IPS DF 6.9 (cell line): ENCODE measurements around the gene KLF16.

ENCODE experiments used
- DNase-seq: peaks from one replicate; pipeline ENCODE4 v3.0.0-alpha.2; 2013; ENCODE audit warnings: low read depth, low spot score
- H3K27ac ChIP-seq: one replicate; pipeline ENCODE4 v1.5.1; 2013; ENCODE audit warnings: low read length, control low read depth
- H3K27me3 ChIP-seq: 2 replicates; pipeline ENCODE4 v1.6.1; 2013; ENCODE audit warnings: mild to moderate bottlenecking, low read length; ENCODE audit not compliant: control insufficient read depth, insufficient read depth
- H3K36me3 ChIP-seq: 2 replicates; pipeline ENCODE4 v1.6.1; 2013; ENCODE audit warnings: low read length; ENCODE audit not compliant: control insufficient read depth, insufficient read depth
- H3K4me1 ChIP-seq: 2 replicates; pipeline ENCODE4 v1.6.1; 2013; ENCODE audit warnings: low read length; ENCODE audit not compliant: control insufficient read depth, insufficient read depth
- H3K4me3 ChIP-seq: 2 replicates; pipeline ENCODE4 v1.5.1; 2013; ENCODE audit warnings: mild to moderate bottlenecking, low read length
- H3K9me3 ChIP-seq: 2 replicates; pipeline ENCODE4 v1.6.1; 2013; ENCODE audit warnings: low read length, inconsistent platforms; ENCODE audit not compliant: control insufficient read depth, insufficient read depth
- WGBS: extraction: QIAGEN DNeasy Blood & Tissue Kit; methylation state at CpG from one replicate; pipeline ENCODE4 v1.1.7; 2013; ENCODE audit warnings: mixed read lengths, missing lambda C conversion rate; ENCODE audit not compliant: insufficient read length, insufficient coverage; 5-methylcytosine and 5-hydroxymethylcytosine counted together

Gene KLF16

GRCh38 chr19:1868971-1869370, 5.6 kb upstream of the KLF16 start:
- no peak for DNase-seq
- H3K36me3 ChIP-seq: peaks cover 7% of the 10 kb centered on the region; the same call in 1 of the 2 replicates
- H3K4me1 ChIP-seq: peaks cover 5% of the 10 kb centered on the region
- no CpG with 5 or more reads among the region's 7 CpGs for WGBS
- no peaks in the 10 kb centered on the region for H3K9me3 ChIP-seq
- H3K27me3 ChIP-seq: no peaks in the 10 kb centered on the region
- H3K27ac ChIP-seq: no peak overlapping the region
- H3K4me3 ChIP-seq: no peak overlapping the region

- peaks cover 2% of the 10 kb centered on the region for H3K4me1 ChIP-seq
- WGBS: no CpG with 5 or more reads among the region's 9 CpGs
- no peak overlapping the region for H3K27ac ChIP-seq
- no peak overlapping the region for H3K4me3 ChIP-seq
- H3K36me3 ChIP-seq: peaks cover 3% of the 10 kb centered on the region; the same call in 1 of the 2 replicates
- no peaks in the 10 kb centered on the region for H3K27me3 ChIP-seq
- no peaks in the 10 kb centered on the region for H3K9me3 ChIP-seq
- DNase-seq: no peak
Measured at GRCh38 chr19:1867349-1867724, 4.0 kb upstream of the KLF16 start.

GRCh38 chr19:1866693-1867348, 3.4 kb upstream of the KLF16 start:
- Histone ChIP-seq H3K27me3 (no peaks in the 10 kb centered on the region), H3K36me3 (peaks cover 3% of the 10 kb centered on the region; the same call in 1 of the 2 replicates), H3K27ac (no peak overlapping the region), H3K4me1 (peaks cover 2% of the 10 kb centered on the region), H3K4me3 (no peak overlapping the region), H3K9me3 (no peaks in the 10 kb centered on the region)
- WGBS: no CpG with 5 or more reads among the region's 8 CpGs
- DNase-seq: no peak

DNA sequence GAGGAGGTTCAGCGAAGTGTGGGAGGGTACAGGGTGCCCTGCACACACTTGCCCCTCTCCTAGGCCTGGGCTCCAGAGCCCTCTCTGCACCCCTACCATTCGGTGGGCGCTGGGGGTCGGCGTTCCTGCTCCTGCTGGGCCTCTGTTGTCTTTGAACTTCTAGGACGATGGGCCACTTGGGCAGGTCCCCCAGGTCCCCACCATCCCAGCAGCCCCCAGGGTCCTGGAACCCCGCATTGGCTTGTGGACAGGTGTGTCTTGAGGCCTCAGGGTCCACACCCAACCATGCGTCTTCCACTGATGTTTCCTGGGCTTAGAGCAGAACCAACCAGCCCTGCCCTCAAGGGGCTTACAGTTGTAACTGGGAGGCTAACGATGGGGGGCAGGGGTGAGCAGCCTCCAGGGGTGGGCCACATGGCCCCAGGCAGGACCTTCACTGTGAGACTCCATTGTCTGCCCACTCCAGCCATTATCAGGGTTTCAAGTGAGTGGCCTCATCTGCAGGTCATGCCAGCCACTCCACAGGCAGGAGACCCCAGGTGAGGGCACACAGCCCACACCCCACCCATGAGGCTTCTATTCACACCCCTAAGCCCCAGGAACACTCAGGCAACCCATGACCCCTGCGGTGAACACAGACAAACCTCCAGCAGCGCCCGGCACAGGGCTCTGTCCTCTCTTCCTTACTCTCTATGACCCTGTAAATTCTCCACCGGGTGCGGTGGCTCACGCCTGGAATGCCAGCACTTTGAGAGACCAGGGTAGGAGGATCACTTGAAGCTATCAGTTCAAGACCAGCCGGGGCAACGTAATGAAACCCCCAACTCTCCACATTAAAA, 2.0 kb upstream of the KLF16 start:
- no peak for DNase-seq
- H3K27me3 ChIP-seq: no peaks in the 10 kb centered on the region
- H3K36me3 ChIP-seq: no peaks in the 10 kb centered on the region; the same call in 1 of the 2 replicates
- H3K4me1 ChIP-seq: peaks cover 6% of the 10 kb centered on the region
- H3K9me3 ChIP-seq: no peaks in the 10 kb centered on the region
- H3K27ac ChIP-seq: no peak overlapping the region
- peak overlapping the region; percentile 77; the same call in 1 of the 2 replicates for H3K4me3 ChIP-seq
- WGBS: no CpG with 5 or more reads among the region's 17 CpGs

DNA sequence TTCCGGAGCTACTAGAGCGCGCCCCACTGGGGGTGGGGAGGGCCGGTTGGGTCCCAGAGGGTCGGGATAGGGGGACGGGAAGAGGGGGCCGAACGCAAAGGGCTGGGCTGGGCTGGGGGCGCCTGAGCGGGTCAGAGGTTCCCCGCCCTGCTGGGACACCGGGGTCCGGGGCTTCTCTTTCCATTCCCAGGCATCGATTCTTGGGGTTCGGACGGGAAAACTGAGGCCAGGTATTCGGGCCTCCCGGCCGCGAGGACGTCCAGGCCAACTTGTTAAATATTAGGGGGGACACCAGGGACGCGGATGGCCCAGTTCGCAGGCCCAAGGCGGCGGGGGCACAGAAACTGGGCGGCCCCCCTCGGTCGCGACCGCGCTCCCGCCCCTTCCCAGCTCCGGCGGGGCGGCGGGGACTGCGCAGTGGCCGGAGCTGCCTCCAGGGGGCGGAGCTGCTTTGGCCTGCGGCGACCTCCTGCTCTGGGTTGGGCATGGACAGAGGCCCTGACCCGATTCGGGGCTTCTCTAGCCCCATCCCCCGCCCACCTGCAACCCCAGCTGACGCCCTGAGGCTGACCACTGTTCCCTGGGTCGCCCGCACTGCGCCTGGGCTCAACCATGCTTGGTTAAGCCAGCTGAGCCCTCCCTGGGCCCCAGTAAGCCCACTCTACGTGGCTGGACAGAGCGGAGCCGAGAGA, 1.2 kb upstream of the KLF16 start:
- Histone ChIP-seq H3K4me3 (peak overlapping the region; percentile 77), H3K9me3 (no peaks in the 10 kb centered on the region), H3K27ac (no peak overlapping the region), H3K4me1 (peaks cover 9% of the 10 kb centered on the region), H3K27me3 (no peaks in the 10 kb centered on the region), H3K36me3 (no peaks in the 10 kb centered on the region; the same call in 1 of the 2 replicates)
- no CpG with 5 or more reads among the region's 52 CpGs for WGBS
- DNase-seq: no peak

- Histone ChIP-seq H3K27ac (no peak overlapping the region), H3K4me1 (peaks cover 15% of the 10 kb centered on the region), H3K9me3 (no peaks in the 10 kb centered on the region), H3K4me3 (peak overlapping the region; percentile 95), H3K36me3 (no peaks in the 10 kb centered on the region; the same call in 1 of the 2 replicates), H3K27me3 (no peaks in the 10 kb centered on the region)
- DNase-seq: no peak
- WGBS: no CpG with 5 or more reads among the region's 115 CpGs
Measured at GRCh38 chr19:1863638-1864479, 480 bp upstream of the KLF16 start.

- no peak for DNase-seq
- no peaks in the 10 kb centered on the region for H3K27me3 ChIP-seq
- no peak overlapping the region for H3K27ac ChIP-seq
- H3K4me1 ChIP-seq: peaks cover 25% of the 10 kb centered on the region
- no peaks in the 10 kb centered on the region for H3K9me3 ChIP-seq
- no CpG with 5 or more reads among the region's 109 CpGs for WGBS
- peak overlapping the region; percentile 95 for H3K4me3 ChIP-seq
- H3K36me3 ChIP-seq: no peaks in the 10 kb centered on the region; the same call in 1 of the 2 replicates
Measured at GRCh38 chr19:1862424-1863327, 703 bp downstream of the KLF16 start.

GRCh38 chr19:1862068-1862423, 1.3 kb downstream of the KLF16 start:
- Histone ChIP-seq H3K4me3 (peak overlapping the region; percentile 95; the same call in 1 of the 2 replicates), H3K27me3 (no peaks in the 10 kb centered on the region), H3K27ac (no peak overlapping the region), H3K36me3 (no peaks in the 10 kb centered on the region; the same call in 1 of the 2 replicates), H3K9me3 (no peaks in the 10 kb centered on the region), H3K4me1 (peaks cover 25% of the 10 kb centered on the region)
- no CpG with 5 or more reads among the region's 21 CpGs for WGBS
- no peak for DNase-seq

GRCh38 chr19:1861599-1862031, 1.8 kb downstream of the KLF16 start:
- peaks cover 25% of the 10 kb centered on the region for H3K4me1 ChIP-seq
- H3K27ac ChIP-seq: no peak overlapping the region
- WGBS: no CpG with 5 or more reads among the region's 23 CpGs

More at GRCh38 chr19:1861599-1862031, 1.8 kb downstream of the KLF16 start:
- Histone ChIP-seq H3K4me3 (peak overlapping the region; percentile 95; the same call in 1 of the 2 replicates), H3K27me3 (no peaks in the 10 kb centered on the region), H3K36me3 (no peaks in the 10 kb centered on the region; the same call in 1 of the 2 replicates), H3K9me3 (no peaks in the 10 kb centered on the region)
- DNase-seq: no peak
